Mucosa of stomach (tissue), 1 donor: ENCODE data around the gene AMOTL2.

Experiments
- H3K27me3 ChIP-seq: one replicate; pipeline ENCODE4 v1.7.0; 2013; ENCODE audit warnings: mild to moderate bottlenecking, low read length; ENCODE audit not compliant: control insufficient read depth, insufficient read depth
- H3K36me3 ChIP-seq: one replicate; pipeline ENCODE4 v1.7.0; 2013; ENCODE audit warnings: low read length; ENCODE audit not compliant: control insufficient read depth, insufficient read depth
- H3K4me1 ChIP-seq: one replicate; pipeline ENCODE4 v1.7.0; 2013; ENCODE audit warnings: mild to moderate bottlenecking, low read length; ENCODE audit not compliant: control insufficient read depth, insufficient read depth
- H3K4me3 ChIP-seq: one replicate; pipeline ENCODE4 v1.7.0; 2013; ENCODE audit warnings: low read length
- H3K9ac ChIP-seq: one replicate; pipeline ENCODE4 v1.7.0; 2013; ENCODE audit warnings: mild to moderate bottlenecking, low read length, moderate library complexity
- H3K9me3 ChIP-seq: one replicate; pipeline ENCODE4 v1.7.0; 2013; ENCODE audit warnings: mild to moderate bottlenecking, low read length, moderate library complexity; ENCODE audit not compliant: control insufficient read depth
- donor health status: Pancreatic carcinoma.

Gene AMOTL2

DNA sequence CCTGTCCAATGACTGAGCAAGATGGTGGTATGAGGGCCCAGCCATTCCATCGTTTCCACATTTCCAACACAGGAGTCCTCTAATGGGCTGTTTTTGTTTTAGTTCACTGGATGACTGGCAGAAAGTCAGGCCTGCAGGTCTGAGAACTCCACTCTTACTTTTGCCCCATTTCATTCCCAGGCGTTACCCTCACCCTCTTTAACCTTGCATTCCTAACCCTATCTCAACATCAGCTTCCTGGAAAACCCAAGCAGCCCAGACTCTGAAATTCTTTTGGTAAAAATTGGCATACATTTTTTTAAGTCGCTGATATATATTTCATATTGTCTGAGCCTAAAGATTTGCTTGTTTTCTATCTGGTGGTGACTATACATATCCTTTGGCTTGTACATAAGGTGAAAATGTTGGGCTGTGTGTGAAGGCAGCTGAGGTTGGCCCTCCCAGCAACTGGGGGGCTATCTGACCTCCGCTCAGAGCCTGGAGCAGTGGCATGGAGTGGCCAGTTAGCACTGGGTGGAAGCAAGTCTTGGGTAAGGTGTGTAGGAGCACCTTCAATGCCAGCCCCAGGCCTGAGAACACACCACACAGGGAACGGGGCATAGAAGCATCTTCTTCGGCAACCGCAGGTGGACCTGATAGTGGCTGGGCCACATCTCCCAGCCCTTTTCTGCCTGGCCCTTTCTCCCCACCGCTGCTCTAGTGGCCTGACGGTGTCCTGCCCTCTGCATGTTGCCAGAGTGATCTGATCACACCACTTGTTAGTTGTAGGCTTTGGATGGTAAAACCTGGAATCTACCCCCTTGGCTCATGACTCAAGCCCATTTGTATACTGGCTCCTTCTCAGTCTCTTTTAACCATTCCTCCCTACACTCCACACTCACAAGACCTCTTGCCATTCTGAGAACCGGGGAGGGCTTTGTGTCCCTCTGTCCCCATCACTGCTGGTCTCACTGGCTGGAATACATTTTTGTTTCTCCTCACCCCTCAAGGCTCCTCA lies 50.0 kb downstream of the AMOTL2 start:
- no peaks in the 10 kb centered on the region for H3K9me3 ChIP-seq
- no peak overlapping the region for H3K9ac ChIP-seq

DNA sequence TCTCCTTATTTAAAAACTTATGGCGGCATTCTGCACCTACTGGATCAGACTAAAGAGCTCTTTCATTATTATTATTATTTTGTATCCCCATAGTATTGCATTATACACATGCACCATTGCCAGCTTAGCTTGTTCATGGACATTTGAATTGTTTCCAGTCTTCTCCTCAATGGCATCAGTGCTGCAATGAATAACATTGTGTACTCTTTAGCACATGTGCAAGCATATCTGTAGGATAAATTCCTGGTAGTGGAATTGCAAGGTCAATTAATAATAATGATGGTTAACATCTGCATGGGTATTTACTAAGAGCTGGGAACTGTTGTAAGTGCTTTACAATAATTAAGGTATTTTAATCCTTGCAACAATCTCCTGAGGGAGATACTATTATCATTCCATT lies 52.0 kb downstream of the AMOTL2 start:
- peaks cover 6% of the 10 kb centered on the region for H3K4me1 ChIP-seq
- no peaks in the 10 kb centered on the region for H3K27me3 ChIP-seq
- no peaks in the 10 kb centered on the region for H3K36me3 ChIP-seq
- no peak overlapping the region for H3K4me3 ChIP-seq
- H3K9ac ChIP-seq: no peak overlapping the region
- H3K9me3 ChIP-seq: no peaks in the 10 kb centered on the region

More for the DNA sequence above, 50.0 kb downstream of the AMOTL2 start:
- Histone ChIP-seq H3K36me3 (no peaks in the 10 kb centered on the region), H3K4me1 (peaks cover 6% of the 10 kb centered on the region), H3K4me3 (no peak overlapping the region), H3K27me3 (no peaks in the 10 kb centered on the region)

DNA sequence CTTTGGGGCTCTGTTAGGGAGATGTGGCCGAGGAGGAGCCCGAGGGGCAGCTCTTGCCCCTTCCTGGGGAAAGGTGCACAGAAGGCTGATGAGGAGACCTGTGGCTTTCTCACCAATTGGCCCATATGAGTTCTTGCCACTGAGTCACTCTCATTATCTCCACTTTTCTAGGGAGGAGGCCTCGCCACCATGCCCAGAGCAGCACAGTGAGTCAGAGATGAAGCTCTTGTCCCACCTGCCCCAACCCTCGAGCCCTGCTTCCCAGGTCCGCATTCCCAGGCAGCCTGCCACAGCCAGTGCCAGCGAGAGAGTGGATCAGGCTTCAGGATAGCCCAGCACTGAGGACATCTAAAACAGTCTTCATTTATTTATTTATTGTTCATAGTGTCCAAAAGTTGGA lies 53.5 kb downstream of the AMOTL2 start:
- H3K9me3 ChIP-seq: no peaks in the 10 kb centered on the region
- H3K36me3 ChIP-seq: no peaks in the 10 kb centered on the region
- H3K4me3 ChIP-seq: no peak overlapping the region
- H3K27me3 ChIP-seq: no peaks in the 10 kb centered on the region
- peaks cover 10% of the 10 kb centered on the region for H3K4me1 ChIP-seq
- H3K9ac ChIP-seq: no peak overlapping the region

DNA sequence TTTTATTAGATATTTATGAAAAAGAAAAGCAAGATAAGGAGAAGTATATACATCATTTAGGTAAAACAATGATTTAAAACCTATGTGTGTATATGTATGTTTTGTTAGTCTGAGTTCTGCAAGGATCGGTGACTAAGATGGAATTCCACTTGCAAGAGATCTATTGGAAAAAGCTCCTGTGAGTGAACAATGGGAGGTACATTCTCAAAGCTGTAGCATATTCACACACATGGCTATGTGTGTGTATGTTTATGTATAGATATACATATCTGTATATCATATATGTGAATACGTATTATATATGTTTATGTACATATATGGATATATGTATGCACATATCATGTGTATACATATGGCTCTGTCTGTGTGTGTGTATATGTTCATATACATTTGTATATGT lies 54.3 kb downstream of the AMOTL2 start:
- no peaks in the 10 kb centered on the region for H3K36me3 ChIP-seq
- no peak overlapping the region for H3K9ac ChIP-seq
- no peaks in the 10 kb centered on the region for H3K27me3 ChIP-seq

DNA sequence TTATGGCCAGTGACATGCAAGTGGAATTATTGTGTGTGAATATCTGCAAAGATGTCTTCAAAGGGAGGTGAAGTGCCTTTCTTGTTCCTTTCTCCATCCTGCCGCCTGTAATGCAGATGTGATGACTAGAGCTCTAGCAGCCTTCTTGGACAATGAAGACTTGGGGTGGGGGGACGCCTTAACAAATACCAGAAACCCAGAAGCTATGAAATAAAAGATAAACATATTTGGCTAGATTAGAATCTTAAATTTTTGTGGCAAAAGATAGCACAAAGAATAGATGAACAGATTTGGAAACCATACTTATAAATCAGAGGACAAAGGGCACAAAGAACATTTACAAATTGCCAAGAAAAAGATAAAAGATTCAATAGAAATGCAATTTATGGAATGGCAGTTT lies 56.1 kb downstream of the AMOTL2 start:
- peaks cover 32% of the 10 kb centered on the region for H3K4me1 ChIP-seq

More for the DNA sequence above, 54.3 kb downstream of the AMOTL2 start:
- no peaks in the 10 kb centered on the region for H3K9me3 ChIP-seq
- H3K4me3 ChIP-seq: no peak overlapping the region
- peaks cover 18% of the 10 kb centered on the region for H3K4me1 ChIP-seq

DNA sequence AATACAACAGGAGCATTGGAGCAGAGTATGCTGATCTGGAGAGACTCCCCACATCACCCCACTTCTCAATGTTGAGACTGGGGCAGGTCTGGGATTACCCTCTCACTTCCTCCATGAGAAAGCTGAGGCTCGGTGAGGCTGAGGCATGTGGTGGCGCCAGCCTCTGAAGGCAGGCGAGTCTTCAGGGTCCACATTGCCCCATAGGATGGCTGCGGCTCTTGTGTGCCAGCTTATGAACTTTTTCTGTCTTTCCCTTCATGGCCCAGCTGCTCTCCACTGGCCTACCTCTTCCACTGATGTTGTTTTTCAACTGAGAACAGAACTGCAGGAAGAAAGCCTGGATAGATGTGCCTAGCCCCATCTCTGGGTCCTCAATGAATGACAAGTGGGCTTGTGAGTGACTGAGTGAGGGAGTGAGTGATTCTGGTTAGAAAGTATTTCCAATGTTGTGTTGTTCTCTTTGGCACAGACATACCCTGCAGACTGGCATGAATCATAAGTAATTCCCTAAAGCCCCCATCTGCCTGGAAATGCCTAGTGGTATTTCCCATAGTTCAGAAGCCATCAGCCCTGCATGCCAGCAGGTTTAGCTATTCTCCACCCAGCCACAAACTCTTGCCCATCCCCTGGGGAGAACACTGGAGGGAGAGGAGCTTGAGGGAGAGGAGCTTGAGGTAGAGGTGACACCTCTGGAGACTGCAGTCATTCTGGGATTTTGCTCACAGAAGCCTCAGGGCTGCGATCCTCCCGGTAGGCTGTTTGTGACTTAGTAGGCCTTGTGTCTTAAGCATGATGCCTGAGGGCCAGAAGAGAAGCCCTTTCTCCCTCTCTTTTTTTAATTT lies 56.9 kb downstream of the AMOTL2 start:
- Histone ChIP-seq H3K4me1 (peaks cover 39% of the 10 kb centered on the region), H3K4me3 (no peak overlapping the region), H3K27me3 (no peaks in the 10 kb centered on the region), H3K9ac (no peak overlapping the region), H3K36me3 (no peaks in the 10 kb centered on the region), H3K9me3 (no peaks in the 10 kb centered on the region)

More for the DNA sequence above, 56.1 kb downstream of the AMOTL2 start:
- Histone ChIP-seq H3K27me3 (no peaks in the 10 kb centered on the region), H3K36me3 (no peaks in the 10 kb centered on the region), H3K4me3 (no peak overlapping the region), H3K9ac (no peak overlapping the region), H3K9me3 (no peaks in the 10 kb centered on the region)

DNA sequence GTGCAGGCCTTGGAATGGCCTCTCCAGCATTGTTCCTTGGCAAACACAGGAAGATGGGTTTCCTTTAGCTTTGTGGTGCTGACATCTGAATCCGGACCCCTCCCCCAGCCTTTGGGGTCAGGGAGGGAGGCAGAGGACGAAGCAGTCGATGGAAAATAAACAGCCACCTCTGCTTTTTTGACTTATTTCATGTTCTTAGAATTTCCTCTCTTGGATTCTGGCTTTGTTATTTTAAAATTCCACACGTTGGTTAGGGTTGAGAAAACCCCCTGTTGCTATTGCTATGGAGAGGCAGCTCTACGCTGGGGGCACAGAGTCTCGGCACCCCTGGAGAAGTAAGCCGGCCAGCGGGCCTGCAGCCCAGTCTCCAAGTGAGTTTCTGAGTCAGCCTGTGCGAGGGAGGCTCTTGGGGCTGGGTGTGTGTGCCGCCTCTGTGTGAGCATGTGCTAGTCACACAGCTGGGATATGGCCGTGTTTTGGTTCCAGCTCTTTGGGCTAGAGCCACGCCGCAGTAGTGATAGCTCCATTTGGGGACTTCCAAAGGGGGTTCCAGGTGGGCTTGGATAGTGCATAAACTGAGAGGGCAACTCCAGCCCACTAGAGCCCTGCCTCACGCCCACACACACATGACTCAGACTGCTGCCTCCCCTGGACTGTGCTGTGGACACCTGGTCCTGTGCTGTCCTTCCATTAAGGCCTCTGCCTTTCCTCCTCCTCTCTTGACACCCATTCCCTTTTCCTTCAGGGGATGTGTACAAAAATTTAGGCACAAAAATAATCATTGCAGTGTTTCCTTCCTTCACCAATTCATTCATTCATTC lies 58.8 kb downstream of the AMOTL2 start:
- Histone ChIP-seq H3K9ac (no peak overlapping the region), H3K9me3 (no peaks in the 10 kb centered on the region), H3K36me3 (no peaks in the 10 kb centered on the region), H3K4me3 (no peak overlapping the region), H3K27me3 (no peaks in the 10 kb centered on the region), H3K4me1 (peaks cover 45% of the 10 kb centered on the region)

DNA sequence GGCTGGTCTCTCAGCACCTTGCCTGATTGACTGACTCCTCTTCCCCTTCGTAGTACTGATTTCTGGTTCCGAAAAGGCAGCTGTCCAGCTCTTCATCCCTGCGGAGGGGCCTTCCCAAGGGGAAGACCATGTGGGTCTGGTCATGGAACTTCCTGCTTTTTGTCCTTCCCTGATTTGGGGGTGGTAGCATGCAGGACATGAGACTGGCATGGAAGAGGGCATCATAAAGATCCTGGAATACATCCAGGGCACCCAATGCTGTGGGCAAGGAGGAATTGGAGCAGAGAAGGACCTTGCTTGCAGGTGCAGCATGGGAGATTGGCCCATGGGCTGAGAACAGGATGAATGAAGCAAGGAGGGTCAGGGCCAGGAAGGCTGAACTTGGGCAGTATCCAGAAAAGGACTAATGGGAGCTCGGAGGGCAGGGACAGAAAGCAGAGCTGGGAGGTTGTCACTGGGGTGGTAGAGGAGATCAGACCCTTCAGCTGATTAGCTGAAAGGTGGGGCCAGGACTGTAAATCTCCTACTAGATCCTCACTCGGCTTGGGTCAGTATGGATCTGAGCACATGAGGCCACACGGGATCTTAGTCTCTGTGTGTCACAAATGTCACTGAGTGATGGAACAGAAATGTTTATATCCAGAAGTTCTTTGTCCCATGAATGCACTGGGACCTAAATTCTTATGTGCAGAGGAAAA lies 59.5 kb downstream of the AMOTL2 start:
- Histone ChIP-seq H3K9ac (no peak overlapping the region), H3K36me3 (no peaks in the 10 kb centered on the region), H3K9me3 (no peaks in the 10 kb centered on the region), H3K4me3 (no peak overlapping the region), H3K4me1 (peaks cover 51% of the 10 kb centered on the region), H3K27me3 (no peaks in the 10 kb centered on the region)

DNA sequence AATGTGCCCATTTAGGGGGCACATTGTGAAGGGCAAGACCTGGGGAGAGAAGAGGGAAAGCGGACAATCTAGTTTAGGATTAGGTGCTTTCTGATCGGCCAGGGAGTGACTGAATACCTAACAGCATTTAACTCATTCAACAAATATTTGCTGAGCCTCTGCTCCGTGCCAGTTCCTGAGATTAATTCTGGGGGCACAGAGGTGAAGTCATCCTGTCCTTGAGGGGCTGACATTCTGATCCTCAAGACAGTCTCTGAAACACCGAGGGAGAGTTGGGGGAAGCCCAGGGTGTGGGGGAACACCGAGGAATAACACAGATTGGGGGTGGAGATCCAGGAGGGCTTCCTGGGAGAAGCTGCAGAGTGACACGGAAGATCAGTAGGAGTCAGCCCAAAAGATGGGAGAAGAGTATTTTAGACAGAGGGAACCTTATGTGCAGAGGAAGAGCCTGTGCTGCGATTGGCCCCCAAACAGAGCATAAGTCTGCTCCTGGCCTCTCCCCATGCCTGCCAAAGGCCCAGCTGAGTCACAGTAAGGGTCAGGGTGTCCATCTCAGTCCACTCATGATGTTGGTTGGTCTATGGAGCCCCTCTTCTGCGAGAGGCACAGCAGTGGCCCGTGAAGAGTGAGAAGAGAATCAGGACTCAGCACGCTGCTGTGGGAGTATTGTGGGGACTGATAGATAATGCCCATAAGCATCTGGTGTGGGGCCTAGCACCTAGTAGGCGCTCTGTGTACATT lies 60.2 kb downstream of the AMOTL2 start:
- Histone ChIP-seq H3K9ac (peak overlapping the region; percentile 80), H3K9me3 (no peaks in the 10 kb centered on the region), H3K4me1 (peaks cover 56% of the 10 kb centered on the region), H3K36me3 (no peaks in the 10 kb centered on the region), H3K27me3 (no peaks in the 10 kb centered on the region), H3K4me3 (peak overlapping the region; percentile 57)

DNA sequence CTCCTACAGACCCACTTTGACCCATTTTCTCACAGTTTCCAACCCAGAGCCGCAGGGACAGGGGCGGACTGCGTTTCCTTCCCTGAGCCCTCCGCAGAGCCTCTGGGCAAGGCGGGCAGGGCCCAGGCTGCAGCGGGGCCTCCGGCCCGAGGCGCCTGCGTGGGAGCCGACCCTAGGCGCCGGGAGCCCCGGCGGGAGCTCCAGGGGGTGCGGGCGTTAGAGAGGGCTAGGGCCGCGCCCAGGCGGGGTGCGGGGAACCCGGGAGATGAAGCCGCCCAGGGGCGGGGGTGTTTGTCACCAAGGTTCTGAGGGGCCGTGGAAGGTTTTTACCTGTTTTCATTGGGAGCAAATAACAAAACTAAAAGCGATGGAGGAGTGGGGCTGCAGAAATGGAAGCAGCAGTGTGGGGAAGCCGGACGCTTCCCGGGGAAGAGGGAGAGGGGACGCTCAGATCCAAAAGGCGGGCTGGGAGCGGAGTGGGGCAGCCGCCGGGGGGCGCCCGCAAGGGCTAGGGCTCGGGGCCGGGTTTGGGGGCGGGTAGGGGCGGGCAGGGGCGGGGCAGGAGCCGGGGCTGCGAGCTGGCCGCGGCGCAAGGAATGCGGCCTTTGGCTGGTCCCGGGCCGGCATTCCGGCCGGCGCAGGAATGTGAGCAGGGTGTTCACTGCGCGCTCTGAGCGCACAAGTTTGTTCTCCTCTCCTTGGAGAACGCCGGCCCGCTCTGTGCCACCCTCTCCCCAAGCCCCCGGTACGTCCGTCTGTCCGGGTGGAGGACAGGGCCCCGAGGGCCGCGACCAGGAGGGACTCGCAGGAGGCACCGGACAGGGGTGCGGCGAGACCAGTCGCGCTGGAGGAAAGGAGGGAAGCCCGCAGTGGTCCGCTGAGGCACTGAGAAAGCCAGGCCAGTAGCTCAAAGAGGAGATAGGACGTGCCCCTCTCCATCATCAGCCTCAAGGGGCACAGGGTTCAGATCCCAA lies 61.1 kb downstream of the AMOTL2 start:
- Histone ChIP-seq H3K36me3 (no peaks in the 10 kb centered on the region), H3K9me3 (no peaks in the 10 kb centered on the region), H3K4me1 (peaks cover 63% of the 10 kb centered on the region), H3K4me3 (peak overlapping the region; percentile 57), H3K9ac (peak overlapping the region; percentile 80), H3K27me3 (no peaks in the 10 kb centered on the region)
